ENCODE measurements around the gene PLEKHM3. TPM values are rescaled to one million over a fixed set of nuclear protein-coding genes. Genes with fewer than 3 reads are reported as not detected.
A peak's percentile ranks its signal among the peaks of the same experiment; 100 is the strongest.
"Not testable (repeated sequence)": the region's sequence is repeated elsewhere in the genome, so short reads cannot be mapped to it uniquely, and the experiment has no call there.

Gene PLEKHM3
- total and polyA plus RNA-seq, 2 experiments from 2014 or later = 3.9 to 8.8 TPM

DNA sequence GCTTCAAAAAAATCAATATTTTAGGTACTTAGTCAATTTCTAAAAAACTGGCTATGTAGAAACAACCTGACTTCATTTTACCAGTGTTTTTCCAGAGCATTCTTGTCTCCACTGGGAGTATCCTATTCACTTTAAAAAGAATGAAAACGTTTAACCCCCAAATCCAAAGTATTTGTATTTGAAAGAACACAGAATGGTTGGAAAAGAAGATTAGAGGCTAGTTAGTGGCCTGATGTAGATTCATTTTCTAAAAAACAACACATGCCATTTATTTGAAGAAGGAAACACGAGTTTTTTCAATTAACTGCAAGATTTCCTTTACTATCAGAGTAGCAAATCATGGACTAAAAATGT lies 74.6 kb downstream of the PLEKHM3 start:
- no peaks in the 10 kb centered on the region for H3K9me3 Mint-ChIP-seq
- peak overlapping the region; percentile 3; the same call in 1 of the 2 replicates for H3K27ac ChIP-seq (ENCODE audit: low read depth)
- H3K4me1 Mint-ChIP-seq = peaks cover 40% of the 10 kb centered on the region
- H2AFZ ChIP-seq = no peak overlapping the region; the same call in 1 of the 2 replicates
- TF ChIP-seq EZH2phosphoT487 (IDR thresholded peaks at IDR 0.05; ENCODE audit: unreplicated experiment) (no peak), NANOG (IDR thresholded peaks at IDR 0.05; ENCODE audit: borderline replicate concordance) (peak; percentile 80)
- TF ChIP-seq, protein P1, sequence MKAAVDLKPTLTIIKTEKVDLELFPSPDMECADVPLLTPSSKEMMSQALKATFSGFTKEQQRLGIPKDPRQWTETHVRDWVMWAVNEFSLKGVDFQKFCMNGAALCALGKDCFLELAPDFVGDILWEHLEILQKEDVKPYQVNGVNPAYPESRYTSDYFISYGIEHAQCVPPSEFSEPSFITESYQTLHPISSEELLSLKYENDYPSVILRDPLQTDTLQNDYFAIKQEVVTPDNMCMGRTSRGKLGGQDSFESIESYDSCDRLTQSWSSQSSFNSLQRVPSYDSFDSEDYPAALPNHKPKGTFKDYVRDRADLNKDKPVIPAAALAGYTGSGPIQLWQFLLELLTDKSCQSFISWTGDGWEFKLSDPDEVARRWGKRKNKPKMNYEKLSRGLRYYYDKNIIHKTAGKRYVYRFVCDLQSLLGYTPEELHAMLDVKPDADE (IDR thresholded peaks at IDR 0.05) = no peak
- H3K4me1 ChIP-seq (ENCODE audit: insufficient read depth) = peaks cover 33% of the 10 kb centered on the region
- no peaks in the 10 kb centered on the region for H4K20me1 ChIP-seq (replicated peaks; ENCODE audit: insufficient read depth)
- no peaks in the 10 kb centered on the region for H3K79me2 ChIP-seq (replicated peaks; ENCODE audit: insufficient read depth)
- H3K36me3 ChIP-seq (ENCODE audit: insufficient read depth) = no peaks in the 10 kb centered on the region
- H3K27ac Mint-ChIP-seq = peak overlapping the region; percentile 25; the same call in 1 of the 2 replicates
- H3K4me3 Mint-ChIP-seq = 0 out of 3 replicates have a peak overlapping the region, but pooled peaks have one; percentile 23
- H3K27me3 Mint-ChIP-seq (ENCODE audit: insufficient read depth, low read depth, poor library complexity) = no peaks in the 10 kb centered on the region
- ATAC-seq (peak; percentile 38), DNase-seq (ENCODE audit: low spot score) (peak; percentile 34)
- H3K4me3 ChIP-seq = peak overlapping the region; percentile 31
- H3K9me2 ChIP-seq (ENCODE audit: insufficient read depth) = no peaks in the 10 kb centered on the region
- H3K36me3 Mint-ChIP-seq (ENCODE audit: low read depth) = no peaks in the 10 kb centered on the region
- peak overlapping the region; percentile 53 for H3K4me2 ChIP-seq
- no peaks in the 10 kb centered on the region for H3F3A ChIP-seq (replicated peaks; ENCODE audit: low read depth)
- no peaks in the 10 kb centered on the region for H3K27me3 ChIP-seq (ENCODE audit: insufficient read depth)

DNA sequence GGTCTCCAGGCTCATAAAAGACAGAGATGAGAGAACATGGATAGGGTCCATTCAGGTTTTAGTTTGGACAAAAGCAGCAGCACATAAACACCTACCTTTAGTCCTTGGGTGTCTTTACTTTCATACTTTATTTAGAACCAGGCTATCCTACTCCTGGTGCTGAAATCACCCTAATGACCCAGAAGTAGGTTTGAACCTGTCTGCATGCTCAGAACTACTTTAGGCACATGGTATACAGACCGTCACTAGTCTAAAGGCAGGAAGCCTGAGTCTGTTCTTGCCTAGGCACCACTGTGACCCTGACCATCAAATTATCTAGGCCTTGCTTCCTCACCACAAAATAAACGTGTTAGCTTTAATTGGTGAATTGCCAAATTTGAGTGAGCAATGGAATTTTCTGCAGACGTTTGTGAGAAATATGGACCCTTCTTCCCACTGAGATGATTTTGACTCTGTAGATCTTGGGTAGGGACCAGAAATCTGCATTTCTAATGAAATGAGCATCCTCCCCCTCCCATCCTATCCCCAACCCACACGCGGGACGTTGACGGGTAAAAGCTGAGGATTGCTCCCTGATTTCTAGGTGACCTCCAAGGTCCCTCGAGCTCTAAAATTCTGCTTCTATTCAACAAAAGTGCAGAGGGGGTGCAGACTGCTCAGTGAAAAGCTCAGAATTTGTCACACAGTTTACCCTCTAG lies 75.1 kb downstream of the PLEKHM3 start:
- Histone ChIP-seq H3K4me3 (peak overlapping the region; percentile 31), H3K36me3 (ENCODE audit: insufficient read depth) (no peaks in the 10 kb centered on the region), H3K79me2 (replicated peaks; ENCODE audit: insufficient read depth) (no peaks in the 10 kb centered on the region), H3K27ac (ENCODE audit: low read depth) (peak overlapping the region; percentile 3; the same call in 1 of the 2 replicates), H2AFZ (no peak overlapping the region; the same call in 1 of the 2 replicates), H3F3A (replicated peaks; ENCODE audit: low read depth) (no peaks in the 10 kb centered on the region), H4K20me1 (replicated peaks; ENCODE audit: insufficient read depth) (no peaks in the 10 kb centered on the region), H3K27me3 (ENCODE audit: insufficient read depth) (no peaks in the 10 kb centered on the region), H3K9me2 (ENCODE audit: insufficient read depth) (no peaks in the 10 kb centered on the region), H3K4me2 (peak overlapping the region; percentile 53), H3K4me1 (ENCODE audit: insufficient read depth) (peaks cover 38% of the 10 kb centered on the region)
- Mint-ChIP-seq H3K27ac (peak overlapping the region; percentile 25; the same call in 1 of the 2 replicates), H3K4me1 (peaks cover 43% of the 10 kb centered on the region), H3K27me3 (ENCODE audit: insufficient read depth, low read depth, poor library complexity) (no peaks in the 10 kb centered on the region), H3K4me3 (peak overlapping the region; percentile 23; the same call in 1 of the 3 replicates), H3K36me3 (ENCODE audit: low read depth) (no peaks in the 10 kb centered on the region), H3K9me3 (no peaks in the 10 kb centered on the region)
- peak; percentile 26 for DNase-seq (ENCODE audit: low spot score)
- TF ChIP-seq ZNF331 (CRISPR knock-in tag; IDR thresholded peaks at IDR 0.05; ENCODE audit: low read depth) (no peak), EZH2phosphoT487 (IDR thresholded peaks at IDR 0.05; ENCODE audit: unreplicated experiment) (no peak), CREB1 (CRISPR knock-in tag; IDR thresholded peaks at IDR 0.05; ENCODE audit: low read depth) (no peak), EZH2 (IDR thresholded peaks at IDR 0.05; ENCODE audit: low read depth, unreplicated experiment) (no peak), NANOG (IDR thresholded peaks at IDR 0.05; ENCODE audit: borderline replicate concordance) (no peak)
- TF ChIP-seq, protein P2, sequence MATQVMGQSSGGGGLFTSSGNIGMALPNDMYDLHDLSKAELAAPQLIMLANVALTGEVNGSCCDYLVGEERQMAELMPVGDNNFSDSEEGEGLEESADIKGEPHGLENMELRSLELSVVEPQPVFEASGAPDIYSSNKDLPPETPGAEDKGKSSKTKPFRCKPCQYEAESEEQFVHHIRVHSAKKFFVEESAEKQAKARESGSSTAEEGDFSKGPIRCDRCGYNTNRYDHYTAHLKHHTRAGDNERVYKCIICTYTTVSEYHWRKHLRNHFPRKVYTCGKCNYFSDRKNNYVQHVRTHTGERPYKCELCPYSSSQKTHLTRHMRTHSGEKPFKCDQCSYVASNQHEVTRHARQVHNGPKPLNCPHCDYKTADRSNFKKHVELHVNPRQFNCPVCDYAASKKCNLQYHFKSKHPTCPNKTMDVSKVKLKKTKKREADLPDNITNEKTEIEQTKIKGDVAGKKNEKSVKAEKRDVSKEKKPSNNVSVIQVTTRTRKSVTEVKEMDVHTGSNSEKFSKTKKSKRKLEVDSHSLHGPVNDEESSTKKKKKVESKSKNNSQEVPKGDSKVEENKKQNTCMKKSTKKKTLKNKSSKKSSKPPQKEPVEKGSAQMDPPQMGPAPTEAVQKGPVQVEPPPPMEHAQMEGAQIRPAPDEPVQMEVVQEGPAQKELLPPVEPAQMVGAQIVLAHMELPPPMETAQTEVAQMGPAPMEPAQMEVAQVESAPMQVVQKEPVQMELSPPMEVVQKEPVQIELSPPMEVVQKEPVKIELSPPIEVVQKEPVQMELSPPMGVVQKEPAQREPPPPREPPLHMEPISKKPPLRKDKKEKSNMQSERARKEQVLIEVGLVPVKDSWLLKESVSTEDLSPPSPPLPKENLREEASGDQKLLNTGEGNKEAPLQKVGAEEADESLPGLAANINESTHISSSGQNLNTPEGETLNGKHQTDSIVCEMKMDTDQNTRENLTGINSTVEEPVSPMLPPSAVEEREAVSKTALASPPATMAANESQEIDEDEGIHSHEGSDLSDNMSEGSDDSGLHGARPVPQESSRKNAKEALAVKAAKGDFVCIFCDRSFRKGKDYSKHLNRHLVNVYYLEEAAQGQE (IDR thresholded peaks at IDR 0.05; ENCODE audit: unreplicated experiment) = no peak
- TF ChIP-seq, protein P3, sequence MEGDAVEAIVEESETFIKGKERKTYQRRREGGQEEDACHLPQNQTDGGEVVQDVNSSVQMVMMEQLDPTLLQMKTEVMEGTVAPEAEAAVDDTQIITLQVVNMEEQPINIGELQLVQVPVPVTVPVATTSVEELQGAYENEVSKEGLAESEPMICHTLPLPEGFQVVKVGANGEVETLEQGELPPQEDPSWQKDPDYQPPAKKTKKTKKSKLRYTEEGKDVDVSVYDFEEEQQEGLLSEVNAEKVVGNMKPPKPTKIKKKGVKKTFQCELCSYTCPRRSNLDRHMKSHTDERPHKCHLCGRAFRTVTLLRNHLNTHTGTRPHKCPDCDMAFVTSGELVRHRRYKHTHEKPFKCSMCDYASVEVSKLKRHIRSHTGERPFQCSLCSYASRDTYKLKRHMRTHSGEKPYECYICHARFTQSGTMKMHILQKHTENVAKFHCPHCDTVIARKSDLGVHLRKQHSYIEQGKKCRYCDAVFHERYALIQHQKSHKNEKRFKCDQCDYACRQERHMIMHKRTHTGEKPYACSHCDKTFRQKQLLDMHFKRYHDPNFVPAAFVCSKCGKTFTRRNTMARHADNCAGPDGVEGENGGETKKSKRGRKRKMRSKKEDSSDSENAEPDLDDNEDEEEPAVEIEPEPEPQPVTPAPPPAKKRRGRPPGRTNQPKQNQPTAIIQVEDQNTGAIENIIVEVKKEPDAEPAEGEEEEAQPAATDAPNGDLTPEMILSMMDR (conservative IDR thresholded peaks at IDR 0.05; ENCODE audit: low read depth in 2 of 2) = no peak
- TF ChIP-seq, protein P1 (IDR thresholded peaks at IDR 0.05) = no peak
- ATAC-seq = peak; percentile 62

DNA sequence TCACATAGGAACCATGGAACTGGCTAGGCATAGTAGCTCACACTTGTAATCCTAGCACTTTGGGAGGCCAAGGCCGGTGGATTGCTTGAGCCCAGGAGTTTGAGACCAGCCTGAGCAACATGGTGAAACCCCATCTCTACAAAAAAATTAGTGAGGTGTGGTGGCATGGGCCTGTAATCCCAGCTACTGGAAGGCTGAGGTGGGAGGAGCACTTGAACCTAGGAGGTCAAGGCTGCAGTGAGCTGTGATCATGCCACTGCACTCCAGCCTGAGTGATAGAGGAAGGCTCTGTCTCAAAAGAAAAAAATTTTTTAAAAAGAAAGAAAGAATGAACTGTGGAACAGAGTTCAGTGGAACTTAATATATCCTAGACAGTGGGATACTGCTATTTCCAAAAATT lies 76.1 kb downstream of the PLEKHM3 start:
- H3K4me2 ChIP-seq; H3K9me2 ChIP-seq (ENCODE audit: insufficient read depth); H2AFZ ChIP-seq; H3K36me3 ChIP-seq (ENCODE audit: insufficient read depth); H3K27ac ChIP-seq (ENCODE audit: low read depth); DNase-seq (ENCODE audit: low spot score); H3K27me3 ChIP-seq (ENCODE audit: insufficient read depth); H3F3A ChIP-seq (replicated peaks; ENCODE audit: low read depth); H3K4me3 Mint-ChIP-seq; H3K36me3 Mint-ChIP-seq (ENCODE audit: low read depth); H3K27me3 Mint-ChIP-seq (ENCODE audit: insufficient read depth, low read depth, poor library complexity); H3K79me2 ChIP-seq (replicated peaks; ENCODE audit: insufficient read depth); H3K4me3 ChIP-seq; H3K27ac Mint-ChIP-seq; H4K20me1 ChIP-seq (replicated peaks; ENCODE audit: insufficient read depth); ATAC-seq; H3K9me3 Mint-ChIP-seq: not testable (repeated sequence)
- peaks cover 49% of the 10 kb centered on the region for H3K4me1 Mint-ChIP-seq
- peaks cover 45% of the 10 kb centered on the region for H3K4me1 ChIP-seq (ENCODE audit: insufficient read depth)

Measured in GM23338 (cell line).